GM12878 (cell line): ENCODE data around the gene GALNT18.

Experiments used
- EP300 ChIP-seq, 2 experiments: fragments of 150-350 bp in 1 of 2; IDR thresholded peaks; 2 replicates each; pipeline ENCODE4 v1.6.1; 2011 to 2012; ENCODE audit warnings: low read depth in 2 of 2, low read length in 2 of 2, borderline replicate concordance in 1 of 2, improper control_type of control experiment in 1 of 2, inconsistent platforms in 1 of 2; ENCODE audit not compliant: control insufficient read depth in 1 of 2
- FOS ChIP-seq: IDR thresholded peaks from 3 replicates; pipeline ENCODE4 v1.6.1; 2011; ENCODE audit warnings: borderline replicate concordance; ENCODE audit not compliant: insufficient read length; ENCODE audit errors: extremely low read depth
- GABPA ChIP-seq: IDR thresholded peaks from 2 replicates; pipeline ENCODE4 v1.6.1; 2014; ENCODE audit warnings: antibody characterized with exemption, low read depth, mild to moderate bottlenecking, inconsistent platforms
- POLR2AphosphoS5 ChIP-seq: IDR thresholded peaks from 2 replicates; pipeline ENCODE4 v1.6.1; 2011; ENCODE audit warnings: mild to moderate bottlenecking, low read length, inconsistent platforms
- RFX5 ChIP-seq: IDR thresholded peaks from 2 replicates; pipeline ENCODE4 v1.6.1; 2011; ENCODE audit warnings: low read depth, low read length, improper control_type of control experiment
- SIN3A ChIP-seq: IDR thresholded peaks from 2 replicates; pipeline ENCODE4 v1.6.1; 2012; ENCODE audit warnings: low read depth, low read length, improper control_type of control experiment
- SMC3 ChIP-seq: IDR thresholded peaks from 2 replicates; pipeline ENCODE4 v1.6.1; 2011; ENCODE audit warnings: low read length, improper control_type of control experiment, borderline replicate concordance
- SP1 ChIP-seq: IDR thresholded peaks from one replicate; pipeline ENCODE4 v1.6.1; 2011; ENCODE audit warnings: low read depth, low read length
- SRF ChIP-seq, 2 experiments: IDR thresholded peaks; 2 replicates each; pipeline ENCODE4 v1.6.1; 2011; ENCODE audit warnings: low read depth in 2 of 2, low read length in 2 of 2, mild to moderate bottlenecking in 1 of 2, moderate library complexity in 1 of 2
- WRNIP1 ChIP-seq: IDR thresholded peaks from 2 replicates; pipeline ENCODE4 v1.6.1; 2011; ENCODE audit warnings: low read depth, low read length, improper control_type of control experiment, borderline replicate concordance
- ZNF274 ChIP-seq: IDR thresholded peaks from one replicate; pipeline ENCODE4 v1.8.0; 2011; ENCODE audit not compliant: insufficient read length, insufficient read depth
- TF ChIP-seq, protein P1 (sequence below), 3 experiments: IDR thresholded peaks in 2 of 3; conservative IDR thresholded peaks in 1 of 3; 2 replicates each; pipeline ENCODE4 v1.5.1; 2011; ENCODE audit warnings: low read depth in 3 of 3, low read length in 3 of 3, mild to moderate bottlenecking in 3 of 3, control low read depth in 2 of 3, moderate library complexity in 2 of 3, inconsistent platforms in 1 of 3, mixed read lengths in 1 of 3; ENCODE audit not compliant: control insufficient read depth in 2 of 3, insufficient read depth in 1 of 3; ENCODE audit errors: extremely low read depth in 1 of 3
- TF ChIP-seq, protein P2 (sequence below): IDR thresholded peaks from 2 replicates; pipeline ENCODE4 v1.6.1; 2011; ENCODE audit warnings: low read depth, mild to moderate bottlenecking, low read length, moderate library complexity, borderline replicate concordance; ENCODE audit errors: extremely low read depth

DNA sequence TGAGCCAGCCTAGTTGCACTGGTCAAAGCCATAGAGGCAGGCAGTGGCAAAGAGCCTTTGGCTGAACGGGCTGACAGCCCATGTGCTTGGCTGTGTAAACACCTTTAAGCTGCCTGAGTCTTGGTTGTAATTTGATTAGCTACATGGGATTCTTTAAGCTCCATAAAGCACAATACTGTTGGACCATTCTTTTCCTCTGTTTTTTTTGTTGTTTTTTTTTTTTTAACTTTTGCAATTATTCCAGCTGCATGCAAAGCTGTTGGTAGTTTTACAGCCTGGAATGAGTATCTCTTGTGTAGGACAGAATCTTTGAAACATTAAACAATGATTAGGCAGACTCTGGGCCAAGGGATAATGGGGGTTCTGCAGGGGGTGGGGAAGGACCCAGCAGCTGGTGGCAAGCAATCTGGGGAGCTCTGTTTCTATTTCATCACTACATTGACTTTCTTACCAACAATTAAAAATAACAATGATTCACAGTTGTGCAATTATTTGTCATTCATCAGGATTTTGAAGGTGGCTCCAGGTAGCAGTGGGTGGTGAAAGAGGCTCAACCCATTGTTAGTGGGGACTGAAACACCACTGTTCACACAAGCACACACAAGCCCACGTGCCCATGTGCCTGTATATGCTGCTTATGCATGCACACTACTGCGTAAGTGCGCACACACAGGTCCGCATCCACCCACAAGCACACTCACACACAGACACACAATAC, 199.2 kb downstream of the GALNT18 start:
- no peak for TF ChIP-seq SRF (IDR thresholded peaks at IDR 0.05; ENCODE audit: low read depth in 2 of 2, low read length in 2 of 2)
- TF ChIP-seq EP300 (IDR thresholded peaks at IDR 0.05; ENCODE audit: borderline replicate concordance in 1 of 2, control insufficient read depth in 1 of 2, low read depth in 2 of 2, low read length in 2 of 2), result no peak
- TF ChIP-seq POLR2AphosphoS5, result no peak
- TF ChIP-seq, protein P1, sequence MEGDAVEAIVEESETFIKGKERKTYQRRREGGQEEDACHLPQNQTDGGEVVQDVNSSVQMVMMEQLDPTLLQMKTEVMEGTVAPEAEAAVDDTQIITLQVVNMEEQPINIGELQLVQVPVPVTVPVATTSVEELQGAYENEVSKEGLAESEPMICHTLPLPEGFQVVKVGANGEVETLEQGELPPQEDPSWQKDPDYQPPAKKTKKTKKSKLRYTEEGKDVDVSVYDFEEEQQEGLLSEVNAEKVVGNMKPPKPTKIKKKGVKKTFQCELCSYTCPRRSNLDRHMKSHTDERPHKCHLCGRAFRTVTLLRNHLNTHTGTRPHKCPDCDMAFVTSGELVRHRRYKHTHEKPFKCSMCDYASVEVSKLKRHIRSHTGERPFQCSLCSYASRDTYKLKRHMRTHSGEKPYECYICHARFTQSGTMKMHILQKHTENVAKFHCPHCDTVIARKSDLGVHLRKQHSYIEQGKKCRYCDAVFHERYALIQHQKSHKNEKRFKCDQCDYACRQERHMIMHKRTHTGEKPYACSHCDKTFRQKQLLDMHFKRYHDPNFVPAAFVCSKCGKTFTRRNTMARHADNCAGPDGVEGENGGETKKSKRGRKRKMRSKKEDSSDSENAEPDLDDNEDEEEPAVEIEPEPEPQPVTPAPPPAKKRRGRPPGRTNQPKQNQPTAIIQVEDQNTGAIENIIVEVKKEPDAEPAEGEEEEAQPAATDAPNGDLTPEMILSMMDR (IDR thresholded peaks at IDR 0.05 in 2 of 3, conservative IDR thresholded peaks at IDR 0.05 in 1 of 3; ENCODE audit: control insufficient read depth in 2 of 3, extremely low read depth in 1 of 3, insufficient read depth in 1 of 3, low read depth in 3 of 3, low read length in 3 of 3), result no peak
- TF ChIP-seq FOS, result no peak
- no peak for TF ChIP-seq SMC3
- TF ChIP-seq SIN3A, result no peak
- TF ChIP-seq RFX5, result no peak
- no peak for TF ChIP-seq WRNIP1
- TF ChIP-seq GABPA, result no peak
- no peak for TF ChIP-seq SP1
- TF ChIP-seq ZNF274, result no peak
- TF ChIP-seq, protein P2, sequence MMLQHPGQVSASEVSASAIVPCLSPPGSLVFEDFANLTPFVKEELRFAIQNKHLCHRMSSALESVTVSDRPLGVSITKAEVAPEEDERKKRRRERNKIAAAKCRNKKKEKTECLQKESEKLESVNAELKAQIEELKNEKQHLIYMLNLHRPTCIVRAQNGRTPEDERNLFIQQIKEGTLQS, result no peak
